NCI-H748 (cell line): ENCODE data around the gene TTF2.
"Not testable (repeated sequence)": the region's sequence is repeated elsewhere in the genome, so short reads cannot be mapped to it uniquely, and the experiment has no call there.

ENCODE experiments used
- DNase-seq: peaks from one replicate; lab custom pipeline; 2025; ENCODE audit not compliant: unreplicated experiment; lab: John Stamatoyannopoulos, UW

The TTF2 gene

DNA sequence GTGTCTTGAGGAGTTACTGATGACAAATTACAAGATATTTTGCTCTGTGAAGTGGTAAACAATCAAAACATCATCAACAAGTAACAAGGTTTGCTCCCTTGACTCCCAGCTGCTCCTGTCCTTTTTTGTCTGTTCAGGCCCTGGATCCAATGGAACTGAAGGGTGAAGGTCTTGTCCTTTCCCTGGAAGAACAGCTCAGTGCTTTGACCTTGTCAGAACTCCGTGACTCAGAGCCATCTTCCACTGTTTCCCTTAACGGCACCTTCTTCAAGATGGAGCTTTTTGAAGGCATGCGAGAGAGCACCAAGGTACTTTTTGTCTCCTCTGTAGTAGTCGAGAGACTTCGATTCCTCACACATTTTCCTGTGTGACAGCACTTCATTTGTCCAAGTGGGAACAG lies 32.5 kb downstream of the TTF2 start:
- DNase-seq = no peak

DNA sequence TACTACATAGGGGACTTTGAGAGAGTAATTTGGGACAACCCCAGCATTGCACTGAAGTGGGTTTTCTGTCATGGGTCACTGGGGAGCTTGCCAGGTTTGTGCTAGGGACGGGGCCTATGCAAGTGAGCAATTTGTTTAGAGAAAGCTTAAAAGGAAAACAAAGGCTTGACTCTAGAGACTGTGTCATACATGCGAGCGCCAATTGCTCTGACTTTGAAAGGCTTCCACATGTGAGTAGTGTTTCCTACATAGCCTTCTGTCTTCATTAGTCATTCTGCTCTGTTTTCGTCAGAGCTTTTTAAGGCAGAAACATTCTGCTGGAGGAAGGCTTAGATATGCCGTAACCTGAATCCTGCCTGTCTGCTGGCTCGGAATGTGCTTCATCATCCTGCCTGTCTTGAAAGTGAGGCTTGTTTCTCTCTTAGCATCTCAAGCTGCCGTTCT lies 33.0 kb downstream of the TTF2 start:
- DNase-seq = no peak

DNA sequence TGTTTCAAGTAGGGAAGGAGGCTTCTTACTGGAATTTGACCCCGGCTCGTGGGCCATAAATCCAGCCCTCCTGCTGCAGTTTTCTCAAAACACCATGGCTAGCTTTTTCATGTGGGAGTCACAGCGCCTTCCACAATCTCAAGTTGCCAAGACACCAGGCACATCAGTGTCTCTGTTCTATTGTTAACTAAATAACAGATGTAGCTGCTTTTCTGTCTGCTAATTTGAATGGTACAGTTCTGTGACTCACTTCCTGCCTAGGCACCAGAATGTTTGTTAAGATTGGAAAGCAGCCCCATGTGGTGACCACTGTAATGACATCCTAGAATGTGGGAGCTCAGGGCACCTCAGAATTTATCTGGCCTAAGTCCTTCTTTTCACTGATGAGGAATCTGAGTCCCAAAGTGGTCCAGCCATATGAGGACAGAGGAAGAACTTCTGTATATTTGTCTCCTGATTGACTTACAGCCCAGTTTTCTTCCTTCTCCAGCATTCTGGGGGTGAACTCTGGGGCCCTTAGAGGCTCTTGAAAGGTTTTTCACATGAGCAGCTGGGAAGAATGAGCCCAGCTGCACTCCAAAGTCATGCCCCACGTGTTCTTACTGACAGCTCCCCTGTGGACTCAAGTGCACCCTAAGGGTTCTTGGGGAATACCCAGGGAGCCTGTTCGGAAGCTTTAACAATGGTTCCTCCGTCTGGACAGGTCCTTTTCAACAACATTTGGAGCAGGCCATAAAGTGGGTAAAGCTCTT lies 33.9 kb downstream of the TTF2 start:
- no peak for DNase-seq

DNA sequence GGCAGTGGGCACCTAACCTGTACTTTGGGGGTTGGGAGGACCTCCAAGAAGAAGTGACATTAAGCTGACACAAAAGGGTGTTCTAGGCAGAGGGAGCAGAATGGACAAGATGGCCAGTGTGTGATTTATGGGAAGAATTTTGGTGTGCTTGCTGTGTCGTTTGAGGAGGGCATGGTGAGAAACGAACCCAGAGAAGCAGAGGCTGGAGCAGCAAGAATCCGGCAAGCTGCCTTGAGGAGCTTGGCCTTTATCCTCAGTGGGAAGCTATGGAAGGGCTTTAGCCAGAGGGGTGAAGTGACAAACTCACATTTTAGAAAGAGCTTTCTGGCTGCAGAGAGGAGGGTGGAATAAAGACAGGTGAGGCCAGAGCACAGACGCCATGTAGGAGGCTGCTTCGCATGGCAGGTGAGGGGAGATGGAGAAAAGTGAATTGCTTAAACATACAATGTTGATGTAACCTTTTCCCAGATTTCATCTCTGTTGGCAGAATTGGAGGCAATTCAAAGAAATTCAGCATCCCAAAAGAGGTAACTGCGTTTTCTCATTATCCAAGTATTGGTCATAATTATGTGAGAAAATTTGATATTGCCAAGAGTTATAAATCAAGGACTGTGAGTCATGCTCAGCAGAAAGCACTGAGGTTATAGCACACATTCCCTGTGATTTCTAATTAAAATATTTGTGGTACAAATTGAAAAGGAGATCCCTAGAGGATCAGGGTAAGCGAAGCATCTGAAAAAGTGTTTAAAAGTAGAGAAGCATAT lies 34.9 kb downstream of the TTF2 start:
- DNase-seq = no peak

DNA sequence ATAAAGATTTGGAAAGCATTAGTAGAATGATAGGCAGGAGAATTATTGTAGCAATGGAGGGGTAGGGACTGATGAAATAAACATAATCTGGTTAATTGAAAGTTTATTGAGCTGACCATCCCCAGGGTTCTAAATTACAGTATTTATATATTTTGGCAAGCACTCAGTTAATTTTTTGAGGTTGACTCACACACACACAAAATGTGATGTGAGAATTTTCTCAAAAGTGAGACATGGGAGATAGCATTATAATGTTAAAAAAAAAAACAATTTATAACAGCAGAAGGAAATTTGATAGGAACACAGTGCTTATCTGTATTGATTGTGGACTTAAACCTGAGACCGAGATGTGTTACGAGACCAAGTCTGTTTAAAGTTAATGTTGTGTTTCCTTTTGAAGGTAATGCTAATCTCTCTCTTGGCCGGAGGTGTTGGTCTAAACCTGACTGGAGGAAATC lies 36.9 kb downstream of the TTF2 start:
- DNase-seq = no peak

DNA sequence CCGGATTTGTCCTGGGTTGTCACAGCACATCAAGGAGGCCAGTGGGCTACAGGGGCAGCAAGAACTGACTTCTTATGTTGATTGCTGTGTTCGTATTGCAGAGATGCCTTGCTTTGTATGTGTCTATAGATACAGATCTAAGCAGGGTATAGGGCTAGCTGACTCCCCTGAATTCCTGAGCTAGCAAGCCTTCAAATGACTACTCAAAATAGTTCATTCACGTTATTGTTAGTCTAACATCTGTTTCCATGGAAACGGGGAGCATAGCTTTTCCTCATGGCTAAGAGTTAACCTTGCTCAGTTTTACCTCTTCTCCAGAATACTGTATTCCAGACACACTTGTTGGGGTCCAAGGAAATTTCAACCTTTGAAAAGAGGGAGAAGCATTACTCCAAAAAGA lies 37.3 kb downstream of the TTF2 start:
- no peak for DNase-seq

DNA sequence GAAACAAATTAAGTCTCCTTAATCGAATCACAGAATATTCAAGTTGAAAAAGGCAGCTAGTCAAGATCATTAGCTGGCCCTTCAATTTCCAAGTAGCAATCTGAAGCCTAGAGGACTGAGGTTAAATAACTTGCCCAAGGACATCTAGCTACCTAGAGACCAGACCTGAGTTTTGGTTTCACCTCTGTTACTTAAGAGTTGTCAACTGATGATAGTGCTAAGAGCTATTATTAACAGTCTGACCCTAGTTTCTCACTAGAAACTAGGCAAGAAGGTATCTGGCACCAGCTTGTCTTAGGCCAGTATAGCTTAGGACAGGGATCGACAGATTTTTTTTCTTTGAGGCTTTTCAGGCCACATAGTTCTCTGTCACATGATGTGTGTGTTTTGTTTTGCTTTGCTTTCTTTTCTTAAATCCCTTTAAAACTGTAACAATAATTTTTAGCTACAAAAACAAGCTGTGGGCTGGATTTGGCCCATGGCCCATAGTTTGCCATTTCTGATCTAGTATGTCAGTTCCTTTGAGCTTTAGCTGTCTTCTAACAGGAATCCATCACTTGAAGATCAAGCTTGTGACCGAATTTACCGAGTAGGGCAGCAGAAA lies 38.3 kb downstream of the TTF2 start:
- no peak for DNase-seq

DNA sequence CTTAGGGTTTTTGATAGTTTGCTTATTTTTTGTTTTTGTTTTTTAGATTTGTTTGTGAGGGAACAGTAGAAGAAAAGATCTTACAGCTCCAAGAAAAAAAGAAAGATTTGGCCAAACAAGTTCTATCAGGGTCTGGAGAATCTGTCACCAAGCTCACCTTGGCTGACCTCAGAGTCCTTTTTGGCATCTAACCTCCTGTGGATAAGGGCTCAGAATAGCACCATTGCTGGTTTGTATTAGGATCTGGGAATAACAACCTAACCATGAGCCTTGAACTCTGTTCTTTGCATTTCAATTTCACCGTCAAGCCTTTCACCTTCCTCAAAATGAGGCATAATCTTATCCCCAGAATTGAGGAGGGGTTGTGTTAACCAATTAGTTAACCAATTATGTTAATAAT lies 41.2 kb downstream of the TTF2 start:
- DNase-seq = no peak

DNA sequence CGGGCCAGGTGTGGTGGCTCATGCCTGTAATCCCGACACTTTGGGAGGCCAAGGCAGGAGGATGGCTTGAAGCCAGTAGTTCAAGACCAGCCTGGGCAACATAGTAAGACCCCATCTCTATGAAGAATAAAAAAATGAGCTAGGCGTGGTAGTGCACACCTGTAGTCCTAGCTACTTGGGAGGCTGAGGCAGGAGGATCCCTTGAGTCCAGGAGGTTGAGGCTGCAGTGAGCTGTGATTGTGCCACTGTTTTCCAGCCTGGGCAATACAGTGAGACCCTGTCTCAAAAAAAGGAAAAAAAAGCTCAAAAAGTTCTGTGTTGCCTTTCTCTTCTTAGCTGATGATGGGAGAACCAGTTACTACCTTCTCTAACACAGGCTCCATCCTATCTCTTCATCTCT lies 41.7 kb downstream of the TTF2 start:
- not testable (repeated sequence) for DNase-seq

DNA sequence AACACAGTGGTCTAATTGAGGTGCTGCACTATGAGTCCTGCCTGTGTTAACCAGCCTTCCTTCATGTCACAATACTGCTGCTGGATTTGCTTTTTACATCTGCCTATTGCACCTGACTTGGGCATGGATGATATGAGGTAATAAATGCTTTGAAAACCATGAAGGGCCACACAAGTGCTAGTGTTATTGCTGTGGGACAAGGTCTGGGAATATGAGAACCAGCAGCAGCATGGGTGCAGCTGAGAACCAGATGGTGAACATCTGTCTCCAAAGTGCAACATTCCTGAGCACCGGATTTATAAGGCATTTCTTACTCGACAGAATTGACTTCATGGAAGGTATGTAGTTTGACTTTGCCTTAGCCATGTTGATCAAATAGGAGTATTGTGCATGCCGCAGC lies 44.9 kb downstream of the TTF2 start:
- DNase-seq = no peak

DNA sequence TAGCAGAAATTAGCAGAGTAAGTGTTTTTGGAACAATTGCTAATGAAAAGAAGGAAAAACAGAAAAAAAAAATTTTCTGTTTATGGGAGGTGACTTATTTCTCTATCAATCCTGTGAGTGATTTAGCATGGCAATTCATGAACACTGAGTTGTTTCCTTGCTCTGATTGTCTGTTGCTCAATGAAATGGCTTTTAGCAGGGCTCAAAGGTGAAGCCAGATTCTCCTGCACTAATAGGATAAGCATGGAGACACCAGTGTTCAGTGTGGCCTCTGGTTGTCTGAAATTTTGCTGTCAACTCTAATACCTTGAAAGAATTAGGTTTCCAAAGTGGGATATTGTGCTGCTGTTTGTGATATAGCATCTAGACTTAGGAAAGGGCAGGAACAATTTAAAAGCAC lies 45.6 kb downstream of the TTF2 start:
- no peak for DNase-seq

DNA sequence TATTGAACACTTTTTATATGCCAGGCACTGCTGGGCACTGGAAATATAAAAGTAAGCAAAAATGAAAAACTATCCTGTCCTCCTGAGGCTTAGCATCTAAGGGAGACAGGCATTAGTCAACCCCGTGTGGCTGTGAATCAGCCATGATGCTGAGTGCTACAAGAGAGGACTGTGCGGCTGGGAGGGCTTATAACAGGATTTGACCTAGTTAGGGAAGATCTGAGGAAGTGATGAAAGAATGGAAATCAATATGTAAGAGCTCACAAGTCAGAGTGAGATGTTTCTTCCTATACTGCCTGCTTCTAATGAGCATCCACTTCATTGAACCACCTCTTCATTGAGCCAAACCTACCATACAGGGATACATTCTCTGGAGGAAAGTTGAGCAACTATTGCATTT lies 46.4 kb downstream of the TTF2 start:
- DNase-seq = no peak

DNA sequence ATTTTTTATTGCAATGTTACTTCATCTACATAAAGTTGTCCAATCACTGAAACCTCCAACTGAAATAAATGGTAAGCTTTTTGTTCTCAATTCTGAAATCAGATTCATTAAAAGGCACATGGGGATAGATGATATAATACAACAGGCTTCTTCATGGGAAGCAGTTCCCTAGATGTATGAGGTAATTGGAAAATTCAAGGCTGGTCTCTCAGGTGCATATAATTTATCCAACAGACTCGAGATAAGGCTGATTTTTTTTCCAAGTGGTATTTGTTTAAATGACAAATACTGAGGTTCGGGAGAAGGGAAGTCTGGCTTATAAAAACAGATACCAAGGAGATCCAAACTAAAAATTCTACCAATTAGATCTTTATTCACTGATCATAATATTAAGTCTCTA lies 47.2 kb downstream of the TTF2 start:
- no peak for DNase-seq

DNA sequence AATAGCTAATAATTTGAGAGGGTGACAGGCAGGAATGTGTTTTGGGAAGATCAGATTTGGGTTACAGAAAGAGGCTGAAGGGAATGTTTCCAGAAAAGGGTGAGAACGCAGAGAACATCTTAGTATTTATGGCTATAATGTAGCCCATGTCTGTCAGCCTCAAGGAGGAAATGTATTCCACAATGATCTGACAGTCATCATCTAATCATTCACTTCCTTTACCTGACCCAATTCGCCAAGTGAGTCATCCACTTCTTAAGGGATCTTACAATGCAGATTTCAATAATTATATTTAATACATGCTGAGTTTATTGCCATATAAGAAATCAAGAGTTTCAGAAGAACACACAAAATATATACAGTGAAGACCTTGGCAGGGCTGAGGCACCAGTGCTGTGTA lies 50.6 kb downstream of the TTF2 start:
- DNase-seq = no peak

DNA sequence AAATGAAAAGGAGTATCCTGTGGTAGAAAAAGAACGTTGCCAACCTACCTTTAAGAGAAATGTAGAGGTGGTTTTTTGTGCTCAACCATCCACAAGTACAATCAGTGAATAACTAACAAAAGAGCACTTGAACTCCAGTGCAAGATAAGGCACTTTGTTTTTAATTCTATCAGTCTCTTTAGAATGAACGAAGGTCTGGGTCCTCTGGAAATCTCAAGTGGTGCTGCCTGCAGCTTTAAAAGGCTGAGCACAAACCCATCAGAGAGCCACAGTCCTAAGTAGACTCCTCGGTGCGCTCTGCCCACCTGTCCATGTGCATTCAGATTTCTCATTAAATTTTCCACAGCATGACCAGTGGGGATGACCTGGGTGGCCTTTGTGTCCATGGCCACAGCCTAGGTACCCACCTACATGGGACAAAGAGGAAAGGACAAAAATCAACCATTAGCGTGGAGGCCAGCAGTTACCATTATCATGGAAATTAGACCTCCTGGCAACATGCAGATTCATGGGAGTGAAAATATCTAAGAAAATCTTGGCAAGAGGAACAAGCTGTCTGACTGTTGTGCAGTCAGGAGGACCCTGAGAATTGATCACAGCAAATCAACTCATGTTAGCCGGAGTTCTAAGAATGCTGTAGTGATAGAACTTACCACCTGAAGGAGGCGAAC lies 52.1 kb downstream of the TTF2 start:
- no peak for DNase-seq

DNA sequence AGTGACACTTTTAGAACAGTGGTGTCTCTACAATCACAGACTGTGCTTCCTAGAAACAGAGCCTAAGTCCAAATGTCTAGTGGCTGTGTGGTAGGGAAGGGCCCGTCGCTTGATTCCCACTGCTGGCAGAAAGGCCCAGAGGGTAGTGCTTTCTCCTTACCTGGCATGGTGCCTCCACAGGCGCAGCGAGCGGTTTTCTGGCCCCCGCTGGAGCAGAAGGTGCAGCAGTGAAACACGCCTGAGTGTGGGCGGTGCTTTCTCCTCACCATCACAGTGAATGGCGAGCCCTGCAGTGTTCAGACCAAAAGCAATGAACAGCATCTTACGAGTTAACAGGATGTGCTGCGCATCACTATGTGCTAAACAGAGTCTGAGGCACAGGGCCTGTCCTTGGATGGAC lies 53.1 kb downstream of the TTF2 start:
- no peak for DNase-seq

DNA sequence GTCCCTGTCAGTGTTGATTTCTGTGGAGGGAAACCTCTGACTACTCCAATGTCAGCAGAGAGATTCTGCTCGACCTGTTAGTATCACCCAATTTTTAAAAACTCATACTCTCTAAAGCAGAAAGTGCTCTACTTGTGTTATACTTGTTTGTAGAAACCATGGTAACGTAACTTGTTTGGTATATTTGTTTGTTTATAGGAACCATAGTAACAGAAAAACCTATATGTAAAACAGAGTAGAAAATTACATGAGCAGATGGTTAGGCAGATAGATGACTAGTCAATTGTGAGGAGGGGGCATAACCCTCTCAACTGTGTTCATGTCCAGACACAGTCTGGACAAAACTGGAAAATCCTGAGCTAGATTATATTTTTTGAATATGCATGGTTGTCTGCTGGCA lies 54.8 kb downstream of the TTF2 start:
- DNase-seq = peak; percentile 23

DNA sequence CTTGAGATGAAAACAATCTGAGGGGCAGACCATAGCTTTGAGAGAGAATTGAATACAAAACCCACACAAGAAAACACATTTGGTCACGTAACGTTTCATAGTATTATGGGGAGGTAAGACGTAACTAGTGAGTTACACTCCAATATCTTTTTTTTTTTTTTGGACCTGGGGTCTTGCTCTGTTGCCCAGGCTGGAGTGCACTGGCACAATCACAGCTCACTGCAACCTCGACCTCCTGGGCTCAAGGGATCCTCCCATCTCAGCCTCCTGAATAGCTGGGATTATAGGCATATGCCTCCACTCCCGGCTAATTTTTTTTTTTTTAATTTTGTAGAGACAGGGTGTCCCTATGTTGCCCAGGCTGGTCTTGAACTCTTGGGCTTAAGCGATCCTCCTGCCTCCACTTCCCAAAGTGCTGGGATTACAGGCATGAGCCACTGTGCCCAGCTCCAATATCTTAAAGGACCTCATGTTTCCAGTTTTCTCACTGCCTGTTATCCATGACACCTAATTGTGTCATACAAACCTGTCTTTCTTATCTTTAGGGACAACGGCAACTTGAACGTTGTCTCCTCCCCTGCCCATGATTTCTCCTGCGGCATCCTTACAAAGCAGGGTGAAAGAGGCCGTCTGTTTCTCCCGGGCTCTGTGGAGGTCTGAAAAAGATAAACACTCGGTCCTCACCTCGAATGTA lies 56.1 kb downstream of the TTF2 start:
- DNase-seq = no peak

DNA sequence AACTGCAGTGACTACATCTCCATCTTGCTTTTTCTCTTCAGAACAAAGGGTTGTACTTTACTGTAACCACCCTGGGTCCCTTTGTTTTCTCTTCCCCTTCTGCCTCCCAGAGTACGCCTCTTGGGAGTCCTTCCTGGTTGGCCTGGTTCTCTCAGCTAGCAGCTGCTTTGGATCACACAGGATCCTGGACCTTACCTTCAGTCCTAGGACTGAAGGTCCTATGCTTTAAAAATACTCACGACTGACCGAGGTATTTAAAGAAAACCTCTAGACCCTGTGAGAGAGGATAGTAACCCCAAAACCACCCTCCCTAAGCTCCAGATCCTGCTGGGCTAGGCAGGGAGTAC lies 56.6 kb downstream of the TTF2 start:
- no peak for DNase-seq

DNA sequence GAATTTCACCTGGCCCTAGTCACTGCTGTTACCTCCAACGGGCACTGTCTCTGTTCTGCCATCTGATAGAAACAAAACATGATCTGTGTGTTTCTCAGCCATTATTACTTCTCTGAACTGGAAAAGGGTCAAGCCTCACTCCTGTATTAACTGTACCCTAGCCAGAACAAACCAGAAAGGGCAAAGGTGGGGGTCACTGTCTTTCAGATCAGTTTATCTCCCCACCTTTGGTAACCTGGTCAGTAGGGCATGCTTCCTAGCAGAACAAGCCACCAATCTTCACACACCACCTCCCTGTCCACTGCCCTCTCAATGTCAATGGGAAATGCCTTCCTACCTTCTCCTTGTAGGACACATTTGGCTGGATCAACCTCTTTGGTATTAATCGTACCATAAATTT lies 57.6 kb downstream of the TTF2 start:
- no peak for DNase-seq

DNA sequence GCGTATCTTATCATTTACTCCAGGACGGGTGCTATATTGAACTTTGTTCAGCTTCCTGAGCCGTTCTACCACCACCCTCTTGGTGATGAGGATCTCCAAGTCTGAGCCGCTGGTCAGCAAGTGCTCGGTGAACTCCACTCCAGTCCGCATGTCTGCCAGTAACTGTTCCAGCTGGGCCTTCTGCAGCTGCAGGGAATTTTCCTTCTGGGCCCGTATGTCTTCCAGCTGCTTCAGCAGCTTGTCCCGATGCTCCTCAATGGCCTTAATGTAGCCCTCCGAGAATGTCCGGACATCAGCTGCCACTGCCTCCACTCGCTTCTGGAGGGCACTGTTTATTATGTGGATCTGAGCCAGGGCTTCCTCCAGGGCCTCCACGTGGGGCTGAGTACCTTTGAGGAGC lies 58.0 kb downstream of the TTF2 start:
- DNase-seq = no peak
